Astrocyte (in vitro differentiated cells and primary cell): ENCODE data around the gene KIF25. TPM values are rescaled to one million over a fixed set of nuclear protein-coding genes. Genes with fewer than 3 reads are reported as not detected.

Experiments used
- DNase-seq: peaks from one replicate; pipeline ENCODE4 v3.0.0-alpha.2; 2010; ENCODE audit warnings: low read depth
- FAIRE-seq: peaks from 2 replicates; lab custom pipeline; 2011; peaks lifted over from hg19 to GRCh38; lab: Jason Lieb, UNC
- H2AFZ ChIP-seq: 2 replicates; pipeline ENCODE4 v1.6.0; 2012; ENCODE audit warnings: low read depth, low read length, inconsistent platforms
- H3K27ac ChIP-seq: 2 replicates; pipeline ENCODE4 v1.5.1; 2011; ENCODE audit warnings: low read depth, low read length, inconsistent platforms
- H3K27me3 ChIP-seq: 2 replicates; pipeline ENCODE4 v1.6.0; 2011; ENCODE audit warnings: low read length, inconsistent platforms; ENCODE audit not compliant: insufficient read depth
- H3K36me3 ChIP-seq: 2 replicates; pipeline ENCODE4 v1.5.1; 2011; ENCODE audit warnings: low read length, inconsistent platforms; ENCODE audit not compliant: insufficient read depth
- H3K4me1 ChIP-seq: 2 replicates; pipeline ENCODE4 v1.5.1; 2011; ENCODE audit warnings: low read length, inconsistent platforms; ENCODE audit not compliant: insufficient read depth
- H3K4me2 ChIP-seq: 2 replicates; pipeline ENCODE4 v1.6.0; 2012; ENCODE audit warnings: low read length, inconsistent platforms
- H3K4me3 ChIP-seq: 2 replicates; pipeline ENCODE4 v1.5.1; 2011; ENCODE audit warnings: low read depth, mild to moderate bottlenecking, low read length, inconsistent platforms; ENCODE audit not compliant: insufficient read depth
- H3K79me2 ChIP-seq: 2 replicates; pipeline ENCODE4 v1.6.0; 2012; ENCODE audit warnings: mild to moderate bottlenecking, low read length, inconsistent platforms; ENCODE audit not compliant: insufficient read depth
- H3K9ac ChIP-seq: 2 replicates; pipeline ENCODE4 v1.6.0; 2012; ENCODE audit warnings: mild to moderate bottlenecking, low read length, inconsistent platforms
- H3K9me3 ChIP-seq: 2 replicates; pipeline ENCODE4 v1.5.1; 2012; ENCODE audit warnings: low read depth, mild to moderate bottlenecking, low read length, inconsistent platforms; ENCODE audit not compliant: insufficient read depth
- H4K20me1 ChIP-seq: 2 replicates; pipeline ENCODE4 v1.6.0; 2012; ENCODE audit warnings: low read length, inconsistent platforms; ENCODE audit not compliant: insufficient read depth
- H3K27ac Mint-ChIP-seq: one replicate; pipeline ENCODE4 v1.8.0; 2021; ENCODE audit warnings: mild to moderate bottlenecking, mixed read lengths; ENCODE audit not compliant: unreplicated experiment
- H3K27me3 Mint-ChIP-seq: one replicate; pipeline ENCODE4 v1.8.0; 2021; ENCODE audit warnings: low read depth, mixed read lengths; ENCODE audit not compliant: unreplicated experiment
- H3K36me3 Mint-ChIP-seq: one replicate; pipeline ENCODE4 v1.8.0; 2021; ENCODE audit warnings: low read depth, mixed read lengths; ENCODE audit not compliant: unreplicated experiment
- H3K4me1 Mint-ChIP-seq: one replicate; pipeline ENCODE4 v1.8.0; 2021; ENCODE audit warnings: low read depth, mixed read lengths; ENCODE audit not compliant: unreplicated experiment
- H3K4me3 Mint-ChIP-seq: one replicate; pipeline ENCODE4 v1.8.0; 2021; ENCODE audit warnings: mild to moderate bottlenecking, moderate library complexity, mixed read lengths; ENCODE audit not compliant: unreplicated experiment
- H3K9me3 Mint-ChIP-seq: one replicate; pipeline ENCODE4 v1.8.0; 2021; ENCODE audit warnings: mild to moderate bottlenecking, mixed read lengths; ENCODE audit not compliant: unreplicated experiment
- CTCF ChIP-seq: IDR thresholded peaks from 2 replicates; pipeline ENCODE4 v1.5.1; 2011; ENCODE audit warnings: low read depth, mild to moderate bottlenecking, inconsistent platforms, low read length, moderate library complexity; ENCODE audit not compliant: insufficient read depth
- EZH2 ChIP-seq: IDR thresholded peaks from 2 replicates; pipeline ENCODE4 v1.6.1; 2012; ENCODE audit warnings: mild to moderate bottlenecking, low read length, inconsistent platforms; ENCODE audit not compliant: insufficient read depth
- total RNA-seq: library from RNA; stranded (reverse); gene quantifications from 2 replicates; pipeline ENCODE4 v1.2.1, GENCODE V29; 2021

KIF25 gene
- total RNA-seq, 1 donor from 2014 or later: not detected

GRCh38 chr6:167979436-167980139 lies 17.9 kb upstream of the KIF25 start:
- H3K79me2 ChIP-seq: no peaks in the 10 kb centered on the region
- DNase-seq (no peak), FAIRE-seq (no peak)
- H3K36me3 Mint-ChIP-seq: peaks cover 1% of the 10 kb centered on the region
- no peak overlapping the region for H3K4me2 ChIP-seq
- no peak overlapping the region for H3K4me3 Mint-ChIP-seq
- no peaks in the 10 kb centered on the region for H3K36me3 ChIP-seq
- H3K9me3 Mint-ChIP-seq: peaks cover 4% of the 10 kb centered on the region
- no peak for TF ChIP-seq CTCF
- no peak for TF ChIP-seq EZH2
- H3K27me3 Mint-ChIP-seq: no peaks in the 10 kb centered on the region
- H3K9ac ChIP-seq: no peak overlapping the region
- H4K20me1 ChIP-seq: no peaks in the 10 kb centered on the region
- H3K4me1 Mint-ChIP-seq: peaks cover 21% of the 10 kb centered on the region
- H3K27ac Mint-ChIP-seq: no peak overlapping the region
- no peaks in the 10 kb centered on the region for H3K27me3 ChIP-seq
- peaks cover 5% of the 10 kb centered on the region for H3K4me1 ChIP-seq
- H2AFZ ChIP-seq: no peak overlapping the region
- no peak overlapping the region for H3K27ac ChIP-seq
- no peaks in the 10 kb centered on the region for H3K9me3 ChIP-seq
- no peak overlapping the region for H3K4me3 ChIP-seq

GRCh38 chr6:167980911-167981580 lies 16.4 kb upstream of the KIF25 start:
- no peak overlapping the region for H3K9ac ChIP-seq
- TF ChIP-seq CTCF (no peak), EZH2 (no peak)
- H3K4me1 Mint-ChIP-seq: peaks cover 13% of the 10 kb centered on the region
- no peak for FAIRE-seq
- no peak overlapping the region for H3K27ac ChIP-seq
- no peaks in the 10 kb centered on the region for H3K4me1 ChIP-seq
- no peak overlapping the region for H3K4me2 ChIP-seq
- H4K20me1 ChIP-seq: no peaks in the 10 kb centered on the region
- peak overlapping the region; percentile 17 for H3K27ac Mint-ChIP-seq
- no peaks in the 10 kb centered on the region for H3K79me2 ChIP-seq
- H3K4me3 Mint-ChIP-seq: no peak overlapping the region
- no peak for DNase-seq
- no peaks in the 10 kb centered on the region for H3K27me3 ChIP-seq
- no peaks in the 10 kb centered on the region for H3K36me3 ChIP-seq
- peaks cover 1% of the 10 kb centered on the region for H3K36me3 Mint-ChIP-seq
- no peak overlapping the region for H2AFZ ChIP-seq
- peaks cover 4% of the 10 kb centered on the region for H3K9me3 Mint-ChIP-seq
- no peak overlapping the region for H3K4me3 ChIP-seq
- H3K27me3 Mint-ChIP-seq: peaks cover 2% of the 10 kb centered on the region
- H3K9me3 ChIP-seq: no peaks in the 10 kb centered on the region
